Measurements from ENCODE around the gene ENTPD7. TPM values are rescaled to one million over a fixed set of nuclear protein-coding genes. Genes with fewer than 3 reads are reported as not detected.

ENTPD7 gene
- total RNA-seq, 1 donor from 2014 or later = 9.9 TPM

DNA sequence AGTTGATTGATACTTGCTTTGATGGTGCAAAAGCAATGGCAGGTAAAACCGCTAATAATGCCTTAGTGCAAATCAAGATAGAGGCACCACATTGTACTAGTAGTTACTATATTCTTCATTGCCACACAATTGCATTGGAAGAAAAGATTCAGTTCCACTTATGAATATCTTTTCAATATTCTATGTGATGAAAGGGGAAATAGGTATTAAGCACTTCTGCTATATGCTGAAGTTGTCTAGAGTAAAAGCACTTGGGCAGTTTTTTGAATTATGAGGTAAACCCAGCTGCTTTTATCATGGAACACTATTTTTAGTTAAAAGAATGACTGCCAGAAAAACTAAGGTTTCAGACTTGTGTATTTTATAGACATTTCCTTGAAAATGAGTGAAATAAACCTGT lies 15.5 kb downstream of the ENTPD7 start:
- TF ChIP-seq, protein P1, sequence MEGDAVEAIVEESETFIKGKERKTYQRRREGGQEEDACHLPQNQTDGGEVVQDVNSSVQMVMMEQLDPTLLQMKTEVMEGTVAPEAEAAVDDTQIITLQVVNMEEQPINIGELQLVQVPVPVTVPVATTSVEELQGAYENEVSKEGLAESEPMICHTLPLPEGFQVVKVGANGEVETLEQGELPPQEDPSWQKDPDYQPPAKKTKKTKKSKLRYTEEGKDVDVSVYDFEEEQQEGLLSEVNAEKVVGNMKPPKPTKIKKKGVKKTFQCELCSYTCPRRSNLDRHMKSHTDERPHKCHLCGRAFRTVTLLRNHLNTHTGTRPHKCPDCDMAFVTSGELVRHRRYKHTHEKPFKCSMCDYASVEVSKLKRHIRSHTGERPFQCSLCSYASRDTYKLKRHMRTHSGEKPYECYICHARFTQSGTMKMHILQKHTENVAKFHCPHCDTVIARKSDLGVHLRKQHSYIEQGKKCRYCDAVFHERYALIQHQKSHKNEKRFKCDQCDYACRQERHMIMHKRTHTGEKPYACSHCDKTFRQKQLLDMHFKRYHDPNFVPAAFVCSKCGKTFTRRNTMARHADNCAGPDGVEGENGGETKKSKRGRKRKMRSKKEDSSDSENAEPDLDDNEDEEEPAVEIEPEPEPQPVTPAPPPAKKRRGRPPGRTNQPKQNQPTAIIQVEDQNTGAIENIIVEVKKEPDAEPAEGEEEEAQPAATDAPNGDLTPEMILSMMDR (IDR thresholded peaks at IDR 0.05) = no peak
- peaks cover 0 to 4% of the 10 kb centered on the region in 2 donors for H3K36me3 ChIP-seq
- no peak overlapping the region for H3K4me3 ChIP-seq
- DNase-seq (ENCODE audit: low spot score in 2 of 2) = no peak
- H3K27me3 ChIP-seq = no peaks in the 10 kb centered on the region
- no peak overlapping the region for H3K27ac ChIP-seq
- no peaks in the 10 kb centered on the region for H3K4me1 ChIP-seq
- no peaks in the 10 kb centered on the region for H3K9me3 ChIP-seq
- intact Hi-C loops (cut with DNase I) = no loop called here

DNA sequence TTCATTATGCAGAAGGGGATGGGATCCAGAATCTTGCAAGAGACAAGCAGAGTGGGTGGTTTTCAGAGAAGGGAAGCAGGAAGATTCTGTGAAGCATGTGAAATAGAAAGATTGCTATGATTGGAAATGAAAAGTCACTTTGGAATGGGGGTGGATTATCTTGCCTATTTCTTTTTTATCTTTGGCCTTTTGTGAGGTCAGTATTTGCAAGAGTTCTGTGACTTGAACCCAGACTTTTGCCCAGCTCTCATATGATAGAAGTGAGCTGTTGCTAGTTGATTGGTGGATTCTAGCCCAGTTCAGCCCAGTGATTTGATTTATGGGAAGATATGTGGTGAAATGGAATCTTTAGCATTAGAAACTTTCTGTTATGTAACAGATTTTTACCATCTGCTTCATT lies 17.1 kb downstream of the ENTPD7 start:
- Histone ChIP-seq H3K27ac (no peak overlapping the region), H3K27me3 (no peaks in the 10 kb centered on the region), H3K4me3 (no peak overlapping the region), H3K36me3 (peaks cover 8 to 19% of the 10 kb centered on the region in 2 donors), H3K4me1 (no peaks in the 10 kb centered on the region), H3K9me3 (no peaks in the 10 kb centered on the region)
- DNase-seq (ENCODE audit: low spot score in 2 of 2) = no peak
- TF ChIP-seq, protein P1 (IDR thresholded peaks at IDR 0.05) = no peak
- intact Hi-C loops (cut with DNase I) = no loop called here

DNA sequence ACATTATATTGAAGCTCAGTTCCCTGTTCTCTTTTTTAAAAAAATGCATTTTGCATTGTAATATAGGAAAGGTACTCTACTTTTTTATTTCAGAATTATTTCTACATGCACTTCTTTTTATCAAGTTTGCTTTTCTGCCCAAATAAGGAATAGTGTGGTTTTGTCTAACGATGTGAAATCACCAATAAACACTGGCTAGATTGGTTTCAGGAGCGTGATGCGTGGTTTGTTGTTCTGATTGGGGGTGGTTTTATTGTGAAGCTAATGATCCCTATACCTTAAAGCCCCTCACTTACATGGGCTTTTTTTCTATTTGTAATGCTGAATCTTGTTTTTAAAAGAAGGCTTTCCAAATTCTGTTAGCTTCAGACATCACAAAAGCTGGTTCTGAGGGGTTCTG lies 17.6 kb downstream of the ENTPD7 start:
- Histone ChIP-seq H3K4me1 (no peaks in the 10 kb centered on the region), H3K9me3 (no peaks in the 10 kb centered on the region), H3K4me3 (no peak overlapping the region), H3K36me3 (peaks cover 8 to 19% of the 10 kb centered on the region in 2 donors), H3K27me3 (no peaks in the 10 kb centered on the region), H3K27ac (no peak overlapping the region)
- no peak for DNase-seq (ENCODE audit: low spot score in 2 of 2)
- intact Hi-C loops (cut with DNase I) = no loop called here
- TF ChIP-seq, protein P1 (IDR thresholded peaks at IDR 0.05) = no peak

DNA sequence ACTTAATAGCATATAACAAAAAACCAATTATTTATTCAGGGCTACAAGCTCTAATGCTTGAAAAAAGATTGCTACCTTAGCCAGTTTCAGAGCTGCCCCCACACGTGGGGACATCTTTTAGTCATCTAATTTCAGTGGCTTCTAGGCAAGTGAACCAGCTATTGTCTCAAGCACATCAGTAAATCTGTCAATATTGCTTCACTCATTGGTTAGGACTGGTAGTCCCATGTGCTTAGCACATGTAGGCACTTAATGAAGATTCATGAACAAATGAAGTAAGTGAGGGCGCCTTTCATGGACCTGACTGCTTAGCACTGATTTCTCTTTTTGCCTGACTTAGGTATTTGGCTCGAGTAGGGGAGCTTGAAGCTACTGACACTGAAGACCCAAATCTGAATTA lies 19.6 kb downstream of the ENTPD7 start:
- Histone ChIP-seq H3K9me3 (no peaks in the 10 kb centered on the region), H3K36me3 (peaks cover 8 to 19% of the 10 kb centered on the region in 2 donors), H3K27me3 (no peaks in the 10 kb centered on the region), H3K4me1 (no peaks in the 10 kb centered on the region), H3K4me3 (no peak overlapping the region), H3K27ac (no peak overlapping the region)
- DNase-seq (ENCODE audit: low spot score in 2 of 2) = no peak
- TF ChIP-seq, protein P1 (IDR thresholded peaks at IDR 0.05) = no peak
- intact Hi-C loops (cut with DNase I) = no loop called here

DNA sequence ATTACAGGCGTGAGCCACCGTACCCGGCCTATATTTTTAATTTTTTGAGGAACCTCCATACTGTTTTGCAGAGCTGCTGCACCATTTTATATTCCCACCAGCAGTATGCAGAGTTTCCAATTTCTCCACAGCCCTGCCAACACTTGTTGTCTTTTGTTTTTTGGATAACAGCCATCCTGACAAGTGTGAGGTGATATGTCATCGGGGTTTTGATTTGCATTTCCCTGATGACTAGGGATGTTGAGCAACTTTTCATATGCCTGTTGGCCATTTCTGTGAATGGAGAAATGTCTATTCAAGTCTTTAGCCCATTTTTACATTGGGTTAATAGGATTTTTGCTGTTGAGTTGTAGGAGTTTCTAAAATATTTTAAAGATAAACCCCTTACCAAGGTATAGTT lies 22.2 kb downstream of the ENTPD7 start:
- H3K27ac ChIP-seq = no peak overlapping the region
- TF ChIP-seq, protein P1 (IDR thresholded peaks at IDR 0.05) = no peak
- no peak for DNase-seq (ENCODE audit: low spot score in 2 of 2)
- peaks cover 8 to 19% of the 10 kb centered on the region in 2 donors for H3K36me3 ChIP-seq
- no peaks in the 10 kb centered on the region for H3K9me3 ChIP-seq
- no peaks in the 10 kb centered on the region for H3K4me1 ChIP-seq
- H3K27me3 ChIP-seq = no peaks in the 10 kb centered on the region
- intact Hi-C loops (cut with DNase I) = no loop called here
- H3K4me3 ChIP-seq = no peak overlapping the region

DNA sequence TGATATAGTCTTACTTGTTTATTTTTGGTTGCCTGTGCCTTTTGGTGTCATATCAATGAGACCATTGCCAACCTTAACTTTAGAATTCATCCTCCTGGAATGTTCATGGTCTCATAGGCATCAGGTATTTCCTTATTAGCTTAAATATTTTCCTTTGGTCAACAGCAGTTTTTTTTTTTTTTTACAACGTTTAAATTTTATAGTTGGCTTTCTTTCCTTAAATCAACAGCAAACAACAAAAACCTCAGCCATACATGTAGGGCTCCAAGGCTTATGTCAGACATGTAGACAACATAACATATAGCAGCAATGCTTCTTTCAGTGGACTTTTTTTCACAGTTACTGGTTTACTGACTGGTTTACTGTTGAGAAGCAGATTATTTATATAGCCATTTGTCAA lies 22.7 kb downstream of the ENTPD7 start:
- Histone ChIP-seq H3K27me3 (no peaks in the 10 kb centered on the region), H3K4me3 (no peak overlapping the region), H3K4me1 (no peaks in the 10 kb centered on the region), H3K9me3 (no peaks in the 10 kb centered on the region), H3K27ac (no peak overlapping the region), H3K36me3 (peaks cover 8 to 19% of the 10 kb centered on the region in 2 donors)
- no peak for DNase-seq (ENCODE audit: low spot score in 2 of 2)
- intact Hi-C loops (cut with DNase I) = no loop called here
- TF ChIP-seq, protein P1 (IDR thresholded peaks at IDR 0.05) = no peak

Measured in ascending aorta (tissue), 2 donors.